C4-2B (cell line): ENCODE data around the gene IL36B.

Source experiments
- H3K27ac ChIP-seq: fragments of 450-650 bp; 2 replicates; pipeline ENCODE4 v1.5.1; 2017
- CTCF ChIP-seq: fragments of 450-650 bp; conservative IDR thresholded peaks from 2 replicates; pipeline ENCODE4 v1.5.1; 2017; ENCODE audit warnings: mild to moderate bottlenecking
- ZFX ChIP-seq: fragments of 450-650 bp; IDR thresholded peaks from 2 replicates; pipeline ENCODE4 v1.6.1; 2017

Gene IL36B

GRCh38 chr2:113067681-113068080 lies 15.0 kb upstream of the IL36B start, which contains the start of gene IL1F10:
Gene IL1F10, plus strand, starts transcription at chr2:113067970. Its CDS starts 4,769 bp downstream, at chr2:113072739.
- TF ChIP-seq CTCF (no peak), ZFX (no peak)
- peak within 1 kb of the TSS; percentile 38 for H3K27ac ChIP-seq

GRCh38 chr2:113064898-113065297 lies 12.2 kb upstream of the IL36B start:
- H3K27ac ChIP-seq = no peak overlapping the region
- TF ChIP-seq CTCF = no peak
- TF ChIP-seq ZFX = no peak

DNA sequence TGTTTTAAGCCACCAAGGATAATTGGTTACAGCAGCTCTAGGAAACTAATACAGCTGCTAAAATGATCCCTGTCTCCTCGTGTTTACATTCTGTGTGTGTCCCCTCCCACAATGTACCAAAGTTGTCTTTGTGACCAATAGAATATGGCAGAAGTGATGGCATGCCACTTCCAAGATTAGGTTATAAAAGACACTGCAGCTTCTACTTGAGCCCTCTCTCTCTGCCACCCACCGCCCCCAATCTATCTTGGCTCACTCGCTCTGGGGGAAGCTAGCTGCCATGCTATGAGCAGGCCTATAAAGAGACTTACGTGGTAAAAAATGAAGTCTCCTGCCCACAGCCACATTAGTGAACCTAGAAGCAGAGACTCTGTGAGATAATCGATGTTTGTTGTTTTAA lies 11.6 kb upstream of the IL36B start:
- TF ChIP-seq ZFX (no peak), CTCF (no peak)
- no peak overlapping the region for H3K27ac ChIP-seq

- TF ChIP-seq ZFX (no peak), CTCF (no peak)
- no peak overlapping the region for H3K27ac ChIP-seq
Observed at GRCh38 chr2:113061896-113062770, 9.5 kb upstream of the IL36B start.

DNA sequence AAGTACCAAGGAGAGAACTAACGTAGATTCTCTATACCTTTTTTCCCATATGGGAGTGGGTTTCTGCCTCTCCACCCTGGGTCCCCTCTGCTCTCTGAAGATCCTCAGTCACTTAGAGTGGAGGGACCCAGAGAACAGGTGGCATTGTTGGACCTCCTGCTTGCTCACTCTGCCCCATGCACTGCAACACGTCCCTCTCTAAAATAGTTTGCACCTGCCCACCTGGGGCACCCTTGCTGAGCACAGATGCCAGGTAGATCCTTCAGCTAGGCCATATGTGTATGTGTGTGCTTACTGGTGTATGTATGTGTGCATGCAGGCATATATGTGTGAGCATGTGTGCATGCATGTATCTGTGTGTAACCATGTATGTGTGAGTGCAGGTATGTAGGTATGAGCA lies 8.6 kb upstream of the IL36B start:
- no peak for TF ChIP-seq CTCF
- TF ChIP-seq ZFX = no peak
- H3K27ac ChIP-seq = no peak overlapping the region

- TF ChIP-seq ZFX = no peak
- no peak overlapping the region for H3K27ac ChIP-seq
Observed at GRCh38 chr2:113060796-113061195, 8.1 kb upstream of the IL36B start.

GRCh38 chr2:113060396-113060795 lies 7.7 kb upstream of the IL36B start:
- no peak overlapping the region for H3K27ac ChIP-seq
- no peak for TF ChIP-seq ZFX
- TF ChIP-seq CTCF = no peak
